ENCODE results near the gene LHFPL5. TPM values are rescaled to one million over a fixed set of nuclear protein-coding genes. Genes with fewer than 3 reads are reported as not detected.

The LHFPL5 gene
- total and polyA plus RNA-seq, 2 of the 13 experiments (the other 11 are each of a cell fraction or from before 2014, with no cell fraction given) = 0.03 TPM; not detected in 1

GRCh38 chr6:35776364-35777215 lies 28.6 kb upstream of the LHFPL5 start, which contains the start of gene CLPSL2 (continued):
- no peak for TF ChIP-seq ZNF550 (CRISPR knock-in tag; IDR thresholded peaks at IDR 0.05; ENCODE audit: borderline replicate concordance)
- no peak for TF ChIP-seq TFE3 (CRISPR knock-in tag; IDR thresholded peaks at IDR 0.05)
- TF ChIP-seq, protein P1, sequence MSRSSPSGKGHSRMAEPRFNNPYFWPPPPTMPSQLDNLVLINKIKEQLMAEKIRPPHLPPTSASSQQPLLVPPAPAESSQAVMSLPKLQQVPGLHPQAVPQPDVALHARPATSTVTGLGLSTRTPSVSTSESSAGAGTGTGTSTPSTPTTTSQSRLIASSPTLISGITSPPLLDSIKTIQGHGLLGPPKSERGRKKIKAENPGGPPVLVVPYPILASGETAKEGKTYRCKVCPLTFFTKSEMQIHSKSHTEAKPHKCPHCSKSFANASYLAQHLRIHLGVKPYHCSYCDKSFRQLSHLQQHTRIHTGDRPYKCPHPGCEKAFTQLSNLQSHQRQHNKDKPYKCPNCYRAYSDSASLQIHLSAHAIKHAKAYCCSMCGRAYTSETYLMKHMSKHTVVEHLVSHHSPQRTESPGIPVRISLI (CRISPR knock-in tag; IDR thresholded peaks at IDR 0.05; ENCODE audit: borderline replicate concordance) = no peak
- TF ChIP-seq MAFG (CRISPR knock-in tag; IDR thresholded peaks at IDR 0.05) = no peak
- no peak for TF ChIP-seq TEF (CRISPR knock-in tag; IDR thresholded peaks at IDR 0.05)
- no peak for TF ChIP-seq HDAC2 (CRISPR knock-in tag; IDR thresholded peaks at IDR 0.05)
- no peak for TF ChIP-seq KMT2A (CRISPR knock-in tag; IDR thresholded peaks at IDR 0.05)
- TF ChIP-seq ZNF761 (CRISPR knock-in tag; conservative IDR thresholded peaks at IDR 0.05) = no peak
- TF ChIP-seq ZNF501 (CRISPR knock-in tag; IDR thresholded peaks at IDR 0.05) = no peak
- no peak for TF ChIP-seq ATAD3A (CRISPR knock-in tag; IDR thresholded peaks at IDR 0.05)
- TF ChIP-seq, protein P2, sequence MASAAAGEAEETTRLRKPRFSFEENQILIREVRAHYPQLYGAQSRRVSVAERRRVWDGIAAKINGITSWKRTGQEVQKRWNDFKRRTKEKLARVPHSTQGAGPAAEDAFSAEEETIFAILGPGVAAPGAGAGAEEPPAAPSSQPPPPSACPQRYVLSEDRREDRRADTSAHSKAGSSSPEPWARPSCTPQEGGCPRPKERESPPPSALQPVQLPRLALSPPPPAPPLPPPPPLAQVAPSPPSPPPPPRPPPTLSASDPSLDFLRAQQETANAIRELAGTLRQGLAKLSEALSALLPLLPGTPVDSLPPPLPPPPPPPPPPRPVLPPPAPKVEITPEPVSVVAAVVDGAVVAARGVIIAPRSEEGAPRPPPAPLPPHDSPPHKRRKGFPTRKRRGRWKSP (CRISPR knock-in tag; IDR thresholded peaks at IDR 0.05) = no peak
- no peak for TF ChIP-seq ZNF441 (CRISPR knock-in tag; IDR thresholded peaks at IDR 0.05; ENCODE audit: borderline replicate concordance)
- no peak for TF ChIP-seq BCL6 (CRISPR knock-in tag; IDR thresholded peaks at IDR 0.05)
- TF ChIP-seq THAP8 (CRISPR knock-in tag; IDR thresholded peaks at IDR 0.05; ENCODE audit: borderline replicate concordance) = no peak
- TF ChIP-seq CREB1 (IDR thresholded peaks at IDR 0.05) = no peak
- TF ChIP-seq CREB1 (CRISPR knock-in tag; IDR thresholded peaks at IDR 0.05) = no peak
- no peak for TF ChIP-seq YEATS4 (CRISPR knock-in tag; IDR thresholded peaks at IDR 0.05; ENCODE audit: borderline replicate concordance)
